ENCODE measurements around the gene FN1.

GRCh38 chr2:215359576-215359922, 76.3 kb downstream of the FN1 start:
- TF ChIP-seq BACH1 (IDR thresholded peaks at IDR 0.05; ENCODE audit: low read length) (no peak), CTCF (IDR thresholded peaks at IDR 0.05; ENCODE audit: control extremely low read depth in 1 of 3, insufficient read depth in 1 of 3, low read depth in 1 of 3, low read length in 3 of 3) (no peak), POLR2AphosphoS5 (IDR thresholded peaks at IDR 0.05; ENCODE audit: low read depth, low read length) (no peak), MAFK (IDR thresholded peaks at IDR 0.05; ENCODE audit: low read depth, low read length) (no peak), RNF2 (IDR thresholded peaks at IDR 0.05; ENCODE audit: borderline replicate concordance, low read depth, low read length, missing control alignments, poor library complexity, severe bottlenecking) (no peak), EGR1 (IDR thresholded peaks at IDR 0.05; ENCODE audit: borderline replicate concordance, low read depth, low read length) (no peak), EP300 (IDR thresholded peaks at IDR 0.05; ENCODE audit: borderline replicate concordance in 1 of 2, low read depth in 2 of 2, low read length in 2 of 2) (no peak), NRF1 (IDR thresholded peaks at IDR 0.05; ENCODE audit: low read depth, low read length) (no peak), TAF1 (IDR thresholded peaks at IDR 0.05; ENCODE audit: low read depth, low read length) (no peak), SAP30 (IDR thresholded peaks at IDR 0.05; ENCODE audit: insufficient read depth, insufficient replicate concordance, low read length) (no peak)
